GM12878 (cell line): ENCODE results near the gene FAM83D. TPM values are rescaled to one million over a fixed set of nuclear protein-coding genes. Genes with fewer than 3 reads are reported as not detected.

ENCODE experiments used
- ATAC-seq: fragments of 200-7000 bp; cut with Tn5 transposase; 3 replicates; pipeline ENCODE4 v1.9.1; 2020; ENCODE audit warnings: mild to moderate bottlenecking, moderate library complexity
- BruUV-seq: library from RNA; stranded (reverse); fragments of 400-500 nt; replicated peaks from 2 replicates; lab custom pipeline; 2021; lab: Mats Ljungman, UMichigan
- CTCF ChIA-PET: fragments of 300-600 bp; sonication (Branson Sonifier 250); formaldehyde crosslinking; extraction: SDS; loops from one replicate; lab custom pipeline; 2021; ENCODE audit warnings: inconsistent platforms; lab: Yijun Ruan, JAX
- POLR2A ChIA-PET: fragments of 350-600 bp; formaldehyde crosslinking; extraction: SDS; loops from one replicate; lab custom pipeline; 2021; ENCODE audit warnings: inconsistent platforms; lab: Charles Lee
- RAD21 ChIA-PET: fragments of 300-600 bp; sonication (Branson Sonifier 250); formaldehyde crosslinking; loops from one replicate; lab custom pipeline; 2023; ENCODE audit warnings: antibody characterized with exemption; ENCODE audit not compliant: unreplicated experiment; lab: Charles Lee
- SMC1A ChIA-PET: fragments of 300-600 bp; sonication (Branson Sonifier 250); formaldehyde crosslinking; loops from one replicate; lab custom pipeline; 2023; ENCODE audit not compliant: unreplicated experiment, uncharacterized antibody; lab: Charles Lee
- DNase-seq: peaks from one replicate; pipeline ENCODE4 v3.0.0-alpha.2; 2011; ENCODE audit warnings: low read depth, low spot score
- FAIRE-seq: peaks from 3 replicates; lab custom pipeline; 2011; peaks lifted over from hg19 to GRCh38; lab: Jason Lieb, UNC
- H2AFZ ChIP-seq: 2 replicates; pipeline ENCODE4 v1.6.0; 2011; ENCODE audit warnings: low read depth, low read length, control low read depth; ENCODE audit not compliant: control insufficient read depth
- H3K27ac ChIP-seq: 2 replicates; pipeline ENCODE4 v1.5.1; 2011; ENCODE audit warnings: control low read depth; ENCODE audit not compliant: control insufficient read depth, insufficient read depth
- H3K27me3 ChIP-seq, 2 experiments: replicated peaks in 1 of 2; 2 replicates each; pipeline versions ENCODE4 v1.6.0 to v1.6.1; 2011; ENCODE audit warnings: low read length in 1 of 2; ENCODE audit not compliant: control insufficient read depth in 2 of 2, insufficient read depth in 2 of 2
- H3K36me3 ChIP-seq, 2 experiments: 2 replicates each; pipeline ENCODE4 v1.5.1; 2011; ENCODE audit warnings: low read length in 1 of 2; ENCODE audit not compliant: control insufficient read depth in 2 of 2, insufficient read depth in 2 of 2
- H3K4me1 ChIP-seq: 2 replicates; pipeline ENCODE4 v1.6.1; 2011; ENCODE audit warnings: mild to moderate bottlenecking, low read length, moderate library complexity, mixed read lengths; ENCODE audit not compliant: control insufficient read depth, insufficient read depth
- H3K4me2 ChIP-seq: 2 replicates; pipeline ENCODE4 v1.6.0; 2011; ENCODE audit warnings: control low read depth; ENCODE audit not compliant: control insufficient read depth, insufficient read depth
- H3K4me3 ChIP-seq: fragments of 200-600 bp; sonication (generic); 2 replicates; pipeline ENCODE4 v1.5.1; 2016
- H3K79me2 ChIP-seq: 2 replicates; pipeline ENCODE4 v1.6.0; 2011; ENCODE audit warnings: low read length; ENCODE audit not compliant: control insufficient read depth, insufficient read depth
- H3K9ac ChIP-seq: 2 replicates; pipeline ENCODE4 v1.8.0; 2011; ENCODE audit warnings: low read length, control low read depth, mixed read lengths; ENCODE audit not compliant: control insufficient read depth, insufficient read depth
- H3K9me3 ChIP-seq: replicated peaks from 3 replicates; pipeline ENCODE4 v1.5.1; 2011; ENCODE audit warnings: mild to moderate bottlenecking, low read length; ENCODE audit not compliant: control insufficient read depth, insufficient read depth
- H4K20me1 ChIP-seq: 2 replicates; pipeline ENCODE4 v1.6.0; 2011; ENCODE audit not compliant: control insufficient read depth, insufficient read depth
- BCL11A ChIP-seq: IDR thresholded peaks from 2 replicates; pipeline ENCODE4 v1.6.1; 2011; ENCODE audit warnings: low read depth, low read length
- CBX3 ChIP-seq: fragments of 200-600 bp; sonication (generic); IDR thresholded peaks from 2 replicates; pipeline ENCODE4 v1.6.1; 2016; ENCODE audit warnings: low read depth, borderline replicate concordance
- CHD4 ChIP-seq: fragments of 200-600 bp; sonication (generic); IDR thresholded peaks from 2 replicates; pipeline ENCODE4 v1.6.1; 2016; ENCODE audit warnings: mild to moderate bottlenecking
- CREM ChIP-seq: IDR thresholded peaks from 2 replicates; pipeline ENCODE4 v1.6.1; 2014; ENCODE audit warnings: antibody characterized with exemption, low read depth
- EZH2 ChIP-seq: IDR thresholded peaks from 2 replicates; pipeline ENCODE4 v1.6.1; 2012; ENCODE audit warnings: low read depth, mild to moderate bottlenecking, control low read depth, inconsistent platforms, low read length, borderline replicate concordance; ENCODE audit not compliant: control insufficient read depth
- FOS ChIP-seq: IDR thresholded peaks from 3 replicates; pipeline ENCODE4 v1.6.1; 2011; ENCODE audit warnings: borderline replicate concordance; ENCODE audit not compliant: insufficient read length; ENCODE audit errors: extremely low read depth
- MTA3 ChIP-seq: IDR thresholded peaks from 2 replicates; pipeline ENCODE4 v1.6.1; 2012; ENCODE audit warnings: low read length, inconsistent platforms, borderline replicate concordance
- PML ChIP-seq: IDR thresholded peaks from 2 replicates; pipeline ENCODE4 v1.6.1; 2012; ENCODE audit warnings: low read length, inconsistent platforms
- RAD51 ChIP-seq: fragments of 450-650 bp; IDR thresholded peaks from 2 replicates; pipeline ENCODE4 v1.6.1; 2016; ENCODE audit warnings: moderate library complexity, mild to moderate bottlenecking, inconsistent platforms
- SREBF1 ChIP-seq: IDR thresholded peaks from 2 replicates; pipeline ENCODE4 v1.6.1; 2012; ENCODE audit warnings: mild to moderate bottlenecking, low read length
- SRF ChIP-seq, 2 experiments: IDR thresholded peaks; 2 replicates each; pipeline ENCODE4 v1.6.1; 2011; ENCODE audit warnings: low read depth in 2 of 2, low read length in 2 of 2, mild to moderate bottlenecking in 1 of 2, moderate library complexity in 1 of 2
- TCF12 ChIP-seq: IDR thresholded peaks from 2 replicates; pipeline ENCODE4 v1.6.1; 2011; ENCODE audit warnings: low read depth, mild to moderate bottlenecking, low read length
- WGBS: methylation state at CpG from one replicate; pipeline ENCODE4 v1.1.6; 2016; ENCODE audit warnings: low lambda C conversion rate; ENCODE audit not compliant: insufficient replicate concordance, insufficient coverage; ENCODE audit errors: missing lambda C conversion rate; 5-methylcytosine and 5-hydroxymethylcytosine counted together
- in situ Hi-C: fragments of 300-500 bp; cut with MboI; formaldehyde crosslinking; loops from 9 replicates; pipeline ENCODE4 v1.14.3; 2018; ENCODE audit warnings: mixed read lengths
- intact Hi-C: fragments of 100-400 bp; cut with micrococcal nuclease; formaldehyde crosslinking; loops from one replicate; pipeline ENCODE4 v1.14.2; 2022; ENCODE audit not compliant: unreplicated experiment
- polyA plus RNA-seq, 11 experiments: library from polyadenylated mRNA; depleted of rRNA in 4 of 11; unstranded in 6 of 11; stranded (reverse) in 5 of 11; fragments of >200 nt; fragmentation: Nextera tagmentation in 4 of 11; fragmentation: Illumina TruSeq in 1 of 11; extraction: Ambion mirVana in 4 of 11; extraction: Trizol in 1 of 11; gene quantifications; 1 replicate in 1 of 11; 2 replicates in 10 of 11; pipeline versions ENCODE4 v1.2.1 to v1.2.3, GENCODE V29; 2011 to 2016; ENCODE audit warnings: inconsistent platforms in 2 of 11, missing spikeins in 2 of 11, low read depth in 1 of 11
- total RNA-seq, 4 experiments: library from RNA; depleted of rRNA in 3 of 4; stranded (reverse); fragments of >200 nt in 3 of 4; fragmentation: Illumina TruSeq in 1 of 4; extraction: Trizol in 1 of 4; gene quantifications; 2 replicates each; pipeline versions ENCODE4 v1.2.1 to v1.2.3, GENCODE V29; 2013 to 2021

The FAM83D gene
- total and polyA plus RNA-seq, 10 of the 15 experiments (the other 5 are each of a cell fraction or from before 2014, with no cell fraction given) = 4.5 to 34.8 (median 19.2) TPM

DNA sequence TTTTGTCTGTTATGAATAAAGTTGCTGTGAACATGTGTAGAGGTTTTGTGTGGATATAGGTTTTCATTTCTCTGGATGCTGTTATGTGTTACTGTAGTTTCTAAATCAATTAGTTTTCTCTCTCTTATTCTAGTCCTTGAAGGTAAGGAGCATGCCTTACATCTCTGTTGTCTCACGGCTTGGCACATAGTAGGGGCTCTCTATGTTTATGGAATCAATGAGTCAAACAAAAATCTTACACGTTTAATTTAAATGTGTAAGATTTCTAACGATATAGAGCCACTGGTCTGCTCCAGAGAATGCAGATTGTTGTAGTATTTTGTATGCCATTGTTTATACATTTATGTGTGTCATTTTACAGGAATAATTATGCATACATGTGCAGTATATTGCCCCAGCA, 20.6 kb downstream of the FAM83D start:
- WGBS = 93% methylated on average over 3 of the region's 3 CpGs
- Histone ChIP-seq H3K27me3 (no peaks in the 10 kb centered on the region), H3K4me3 (no peak overlapping the region)
- TF ChIP-seq CBX3 = no peak
- TF ChIP-seq CREM = no peak
- no peak for TF ChIP-seq CHD4
- TF ChIP-seq EZH2 = no peak
- TF ChIP-seq RAD51 = no peak
- no peak for TF ChIP-seq FOS
- no peak for TF ChIP-seq SRF (IDR thresholded peaks at IDR 0.05; ENCODE audit: low read depth in 2 of 2, low read length in 2 of 2)
- no peak for TF ChIP-seq TCF12
- no peak for TF ChIP-seq BCL11A
- no peak for TF ChIP-seq MTA3
- TF ChIP-seq SREBF1 = no peak
- TF ChIP-seq PML = no peak
- TF ChIP-seq, all 136 proteins: peak for 0
- H3K79me2 ChIP-seq = no peaks in the 10 kb centered on the region
- in situ Hi-C loops (no loop called here), intact Hi-C loops (no loop called here)
- no peak for ATAC-seq
- H3K36me3 ChIP-seq = peaks cover 30 to 43% of the 10 kb centered on the region in 2 experiments
- no peak for FAIRE-seq
- POLR2A ChIA-PET = interaction anchor here (0.7 kb wide), 1 partner anchor 25 kb away, joined by 4 read pairs; no protein-coding TSS in a partner anchor
- no peak overlapping the region for H3K9ac ChIP-seq
- SMC1A ChIA-PET = interaction anchor here (1.5 kb wide), 1 partner anchor 16 kb away, joined by 3 read pairs; no protein-coding TSS in a partner anchor
- H3K4me2 ChIP-seq = no peak overlapping the region
- no TSS peak for BruUV-seq
- RAD21 ChIA-PET = no interaction called here
- no peaks in the 10 kb centered on the region for H3K4me1 ChIP-seq
- DNase-seq = no peak
- CTCF ChIA-PET = no interaction called here
- no peak overlapping the region for H2AFZ ChIP-seq
- no peaks in the 10 kb centered on the region for H4K20me1 ChIP-seq
- H3K27ac ChIP-seq = no peak overlapping the region
- no peaks in the 10 kb centered on the region for H3K9me3 ChIP-seq
